Bronchial epithelial cell (primary cell): ENCODE measurements around the gene TMEM176A. TPM values are rescaled to one million over a fixed set of nuclear protein-coding genes. Genes with fewer than 3 reads are reported as not detected.

Experiments used
- DNase-seq: peaks from one replicate; pipeline ENCODE4 v3.0.0-alpha.2; 2010; ENCODE audit warnings: low read depth
- FAIRE-seq: peaks from 2 replicates; lab custom pipeline; 2011; peaks lifted over from hg19 to GRCh38; lab: Jason Lieb, UNC
- H3K27me3 ChIP-seq: 2 replicates; pipeline ENCODE4 v1.5.1; 2011; ENCODE audit warnings: low read length; ENCODE audit not compliant: control insufficient read depth, insufficient read depth
- H3K36me3 ChIP-seq: 2 replicates; pipeline ENCODE4 v1.5.1; 2011; ENCODE audit warnings: low read length; ENCODE audit not compliant: control insufficient read depth, insufficient read depth
- H3K4me3 ChIP-seq: 2 replicates; pipeline ENCODE4 v1.5.1; 2011; ENCODE audit warnings: mild to moderate bottlenecking, low read depth, low read length, control low read depth
- total RNA-seq: library from RNA; depleted of rRNA; stranded (reverse); fragments of >200 nt; gene quantifications from 2 replicates; pipeline ENCODE4 v1.2.1, GENCODE V29; 2014
- TF ChIP-seq, protein P1 (sequence below): IDR thresholded peaks from 2 replicates; pipeline ENCODE4 v1.5.1; 2011; ENCODE audit warnings: mild to moderate bottlenecking, moderate library complexity, low read length, control low read depth, inconsistent platforms; ENCODE audit not compliant: insufficient read depth, severe bottlenecking

The TMEM176A gene
- total RNA-seq, 1 donor from 2014 or later: 0.79 TPM

DNA sequence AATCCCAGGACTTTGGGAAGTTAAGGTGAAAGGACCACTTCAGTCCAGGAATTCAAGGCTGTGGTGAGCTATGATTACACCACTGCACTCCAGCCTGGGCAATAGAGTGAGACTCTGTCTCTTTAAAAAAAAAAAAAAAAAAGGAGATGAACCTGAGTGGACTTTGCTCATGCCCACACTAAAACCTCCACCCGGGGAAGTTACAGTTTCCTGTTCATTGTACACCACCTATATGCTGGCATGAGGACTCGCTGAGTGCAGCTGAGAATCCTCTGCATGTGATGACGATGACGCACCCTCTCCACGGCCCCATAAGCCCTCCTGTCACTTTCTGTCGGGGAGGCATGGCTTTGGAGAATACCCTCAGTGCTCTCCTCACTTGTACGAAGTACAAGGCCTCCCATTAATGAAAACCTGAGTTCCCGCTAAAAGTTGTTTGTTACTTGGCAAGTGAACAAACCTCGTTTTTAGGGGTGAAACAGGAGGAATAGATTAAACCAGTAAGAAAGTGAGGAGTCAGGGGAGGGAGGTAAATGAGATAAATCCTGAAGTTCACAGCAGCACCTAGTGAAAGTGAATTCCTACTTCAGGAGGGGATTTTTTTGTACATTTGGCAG is 16.3 kb upstream of the TMEM176A start:
- peaks cover 2% of the 10 kb centered on the region for H3K27me3 ChIP-seq
- no peaks in the 10 kb centered on the region for H3K36me3 ChIP-seq
- TF ChIP-seq, protein P1, sequence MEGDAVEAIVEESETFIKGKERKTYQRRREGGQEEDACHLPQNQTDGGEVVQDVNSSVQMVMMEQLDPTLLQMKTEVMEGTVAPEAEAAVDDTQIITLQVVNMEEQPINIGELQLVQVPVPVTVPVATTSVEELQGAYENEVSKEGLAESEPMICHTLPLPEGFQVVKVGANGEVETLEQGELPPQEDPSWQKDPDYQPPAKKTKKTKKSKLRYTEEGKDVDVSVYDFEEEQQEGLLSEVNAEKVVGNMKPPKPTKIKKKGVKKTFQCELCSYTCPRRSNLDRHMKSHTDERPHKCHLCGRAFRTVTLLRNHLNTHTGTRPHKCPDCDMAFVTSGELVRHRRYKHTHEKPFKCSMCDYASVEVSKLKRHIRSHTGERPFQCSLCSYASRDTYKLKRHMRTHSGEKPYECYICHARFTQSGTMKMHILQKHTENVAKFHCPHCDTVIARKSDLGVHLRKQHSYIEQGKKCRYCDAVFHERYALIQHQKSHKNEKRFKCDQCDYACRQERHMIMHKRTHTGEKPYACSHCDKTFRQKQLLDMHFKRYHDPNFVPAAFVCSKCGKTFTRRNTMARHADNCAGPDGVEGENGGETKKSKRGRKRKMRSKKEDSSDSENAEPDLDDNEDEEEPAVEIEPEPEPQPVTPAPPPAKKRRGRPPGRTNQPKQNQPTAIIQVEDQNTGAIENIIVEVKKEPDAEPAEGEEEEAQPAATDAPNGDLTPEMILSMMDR: no peak
- H3K4me3 ChIP-seq: no peak overlapping the region
- FAIRE-seq (no peak), DNase-seq (no peak)

DNA sequence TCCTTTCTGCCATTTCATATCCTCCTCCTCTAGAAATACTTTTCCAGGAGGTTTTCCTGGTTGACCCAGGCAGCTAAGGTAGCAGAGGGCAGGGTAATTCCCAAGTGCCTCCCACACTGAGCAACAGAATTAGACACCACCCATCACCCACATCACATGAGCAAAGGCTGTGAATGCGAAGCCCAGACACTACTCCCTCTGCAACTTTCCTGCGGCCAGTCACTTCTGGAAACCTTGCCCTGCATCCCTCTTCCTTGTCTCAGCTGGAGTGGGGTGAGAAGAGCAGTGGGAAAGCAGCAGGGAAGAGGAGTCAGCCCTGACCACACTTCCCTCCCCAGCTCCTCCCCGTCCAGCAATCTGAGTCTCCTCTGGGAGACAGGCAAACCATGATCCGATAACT is 15.6 kb upstream of the TMEM176A start:
- DNase-seq: no peak
- TF ChIP-seq, protein P1: no peak
- Histone ChIP-seq H3K4me3 (no peak overlapping the region), H3K27me3 (peaks cover 2% of the 10 kb centered on the region), H3K36me3 (no peaks in the 10 kb centered on the region)
- peak; percentile 88 for FAIRE-seq

DNA sequence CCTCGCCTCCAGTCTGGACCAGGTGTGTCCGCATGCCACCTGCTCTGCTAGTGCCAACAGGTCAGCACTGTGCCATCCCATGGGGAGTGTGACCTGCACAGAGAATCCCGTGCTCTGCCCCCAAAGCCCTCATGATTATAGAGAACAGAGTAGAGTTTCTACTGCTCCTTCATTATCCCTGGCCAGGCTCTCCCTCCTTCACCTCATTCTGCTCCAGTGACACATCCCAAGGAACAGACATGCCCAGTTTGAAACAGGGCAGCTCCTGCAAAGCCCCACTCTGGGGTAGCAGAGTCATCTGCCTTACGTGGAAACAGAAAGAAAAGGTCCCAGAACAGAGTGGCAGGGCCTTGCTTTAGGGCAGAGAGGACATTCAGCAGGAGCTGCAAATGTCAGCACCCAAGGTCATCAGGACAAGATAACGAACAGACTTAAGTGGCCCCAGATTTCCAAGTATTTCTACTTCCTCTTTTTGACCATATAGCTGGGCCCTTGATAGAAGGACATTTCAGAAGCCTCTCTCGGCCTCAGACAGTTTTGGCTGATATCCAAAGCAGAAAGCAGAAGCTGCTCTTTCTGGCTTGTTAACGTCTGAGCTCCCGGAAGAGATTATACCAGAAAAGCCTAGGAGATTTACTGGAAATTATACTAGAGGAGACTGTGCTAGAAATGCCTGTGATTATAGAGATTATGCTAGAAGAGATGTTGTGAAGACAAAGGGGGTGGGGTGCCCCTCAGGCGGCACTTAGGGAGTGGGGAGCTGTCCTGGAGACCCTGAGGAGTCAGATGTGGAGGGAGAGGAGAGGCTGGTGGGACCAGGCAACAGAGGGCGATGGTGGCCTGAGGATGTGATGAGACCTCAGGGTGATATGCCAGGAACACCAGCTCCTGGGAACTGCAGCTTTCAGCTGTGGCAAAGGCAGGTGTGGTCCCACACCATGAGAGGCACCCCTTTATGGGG is 13.0 kb upstream of the TMEM176A start:
- FAIRE-seq: no peak

DNA sequence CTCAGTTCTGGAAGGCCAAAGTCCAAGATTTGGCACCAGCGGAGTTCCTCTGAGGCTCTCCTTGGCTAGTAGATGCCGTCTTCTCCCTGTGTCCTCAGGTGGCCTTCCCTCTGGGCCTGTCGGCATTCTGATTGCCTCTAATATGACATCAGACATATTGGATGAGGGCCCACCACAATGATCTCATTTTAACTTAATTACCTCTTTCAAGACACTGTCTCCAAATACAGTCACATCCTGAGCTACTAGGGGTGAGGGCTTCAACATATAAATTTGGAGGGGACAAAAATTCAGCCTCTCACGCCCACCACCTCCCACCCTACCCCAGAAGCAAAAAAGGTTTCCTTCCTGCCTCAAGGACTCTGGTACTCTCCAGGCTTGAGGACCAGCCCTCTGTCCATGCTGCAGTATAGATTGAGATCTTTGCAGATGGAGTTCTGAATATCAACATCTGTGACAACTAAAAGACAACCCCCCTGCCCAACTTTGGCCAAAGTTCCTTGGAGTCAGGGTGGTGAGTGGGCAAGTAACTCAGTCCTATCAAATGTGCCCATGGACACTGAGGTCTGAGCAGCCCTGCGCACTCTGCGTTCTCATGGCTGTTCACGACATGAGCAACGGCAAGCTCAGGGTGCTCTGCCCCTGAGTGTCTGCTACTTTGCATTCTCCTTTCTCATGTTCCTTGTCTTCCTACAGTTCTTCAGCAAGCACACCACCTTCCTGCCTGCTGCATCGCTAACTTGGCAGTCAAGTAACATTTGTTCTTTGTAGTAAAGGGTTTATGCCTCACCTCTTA is 11.9 kb upstream of the TMEM176A start:
- FAIRE-seq (no peak), DNase-seq (no peak)
- H3K4me3 ChIP-seq: no peak overlapping the region
- TF ChIP-seq, protein P1: no peak
- H3K27me3 ChIP-seq: peaks cover 2% of the 10 kb centered on the region
- H3K36me3 ChIP-seq: no peaks in the 10 kb centered on the region

More for the DNA sequence above, 13.0 kb upstream of the TMEM176A start:
- Histone ChIP-seq H3K27me3 (peaks cover 2% of the 10 kb centered on the region), H3K36me3 (no peaks in the 10 kb centered on the region), H3K4me3 (no peak overlapping the region)
- no peak for DNase-seq
- TF ChIP-seq, protein P1: no peak

DNA sequence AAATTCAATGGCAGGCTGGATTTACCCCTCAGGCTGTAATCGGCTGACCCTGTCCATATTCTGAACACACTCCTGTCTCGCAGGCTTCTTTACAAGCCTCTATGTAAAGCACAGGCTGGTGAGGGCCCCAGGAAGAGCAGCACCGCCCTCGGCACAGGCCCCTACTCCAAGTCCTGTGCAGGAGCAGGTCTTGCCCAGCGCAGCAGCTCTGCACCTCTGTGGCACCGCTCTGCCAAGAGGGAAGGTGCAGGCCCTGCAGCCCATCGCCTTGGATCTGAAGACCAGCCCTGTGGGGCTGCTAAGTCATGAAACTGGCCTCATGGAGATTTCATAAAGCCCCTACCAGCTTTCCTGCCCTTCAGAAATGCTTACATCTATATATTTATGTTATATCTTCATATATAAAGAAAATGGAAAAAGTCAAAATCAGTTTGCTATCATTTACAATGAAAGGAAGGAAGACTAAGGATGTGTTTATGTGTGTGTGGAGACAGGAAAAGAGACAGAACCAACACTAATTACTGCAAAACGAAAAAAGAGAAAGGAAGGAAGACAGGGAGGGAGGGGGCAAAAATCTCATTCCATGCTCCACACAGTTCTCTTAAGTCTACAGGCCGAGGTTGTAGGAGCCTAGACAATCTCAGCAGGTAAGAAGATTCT is 10.0 kb upstream of the TMEM176A start:
- H3K36me3 ChIP-seq: no peaks in the 10 kb centered on the region
- TF ChIP-seq, protein P1: no peak
- peaks cover 3% of the 10 kb centered on the region for H3K27me3 ChIP-seq
- FAIRE-seq: no peak
- DNase-seq: no peak
- H3K4me3 ChIP-seq: no peak overlapping the region
